T-helper 1 cell treated with Interleukin-12 subunit alpha and Interleukin-12 subunit beta and Interleukin-4 antibody, amounts not matched to agents 30 ng/mL and 1 ng/mL, for 36 hours (primary cell): ENCODE results near the gene LAS1L. TPM values are rescaled to one million over a fixed set of nuclear protein-coding genes. Genes with fewer than 3 reads are reported as not detected.
"Not testable (repeated sequence)": the region's sequence is repeated elsewhere in the genome, so short reads cannot be mapped to it uniquely, and the experiment has no call there.

Experiments used
- intact Hi-C: fragments of 100-400 bp; cut with micrococcal nuclease; formaldehyde crosslinking; loops from one replicate; pipeline ENCODE4 v1.15.1; 2024
- total RNA-seq: library from RNA; stranded (reverse); gene quantifications from 2 replicates; pipeline ENCODE4 v1.2.3, GENCODE V29; 2022

Gene LAS1L
- 41.2 and 43.2 TPM in 2 replicates for total RNA-seq

DNA sequence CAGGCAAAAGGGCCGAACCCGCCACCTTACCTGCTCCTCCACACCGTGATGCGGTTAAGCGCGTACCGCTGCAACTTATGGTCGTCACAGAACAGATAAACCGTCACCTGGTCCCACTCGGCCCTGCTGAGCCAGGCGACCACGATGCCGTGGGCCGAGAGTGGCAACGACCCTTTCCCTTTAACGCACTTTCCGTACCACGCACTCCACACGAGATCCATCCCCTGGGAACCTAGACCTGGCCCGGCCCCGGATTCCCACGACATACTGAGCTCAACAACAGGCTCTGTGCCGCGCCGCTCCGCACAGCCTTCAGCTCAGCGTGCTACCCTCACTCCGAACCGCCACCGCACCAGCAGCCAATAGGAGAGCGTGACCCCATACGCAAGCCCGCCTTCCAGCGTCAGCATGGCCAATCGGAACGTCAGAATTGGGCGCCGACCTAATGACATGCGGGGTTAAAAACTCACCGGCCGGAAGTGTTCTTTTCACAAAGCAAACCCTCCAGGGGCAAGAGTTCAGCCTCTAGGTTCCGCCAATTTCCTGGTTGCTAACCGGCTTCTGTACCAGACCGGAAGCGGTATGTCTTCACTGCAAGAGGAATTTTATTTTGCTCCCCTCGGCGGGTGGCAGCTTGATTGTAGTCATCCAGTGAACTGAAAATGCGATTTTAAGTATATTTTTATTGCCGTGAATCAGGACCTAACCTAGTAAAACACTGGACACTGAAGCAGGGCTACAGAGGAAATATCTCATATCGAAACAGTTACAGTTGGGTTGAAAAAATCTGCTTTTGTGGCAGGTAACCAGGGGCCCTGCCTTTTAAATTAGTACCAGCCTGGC lies at the start of gene LAS1L:
LAS1L (minus strand) TSS at position 338 of the 843 bp plus-strand sequence; CDS start at position 266, 72 bp downstream.
- intact Hi-C loops: loop anchor here (1.0 to 10.0 kb wide), 10 partner anchors 61 to 1780 kb away; partner anchors contain the start of genes AMER1, MTMR8, ZC3H12B and ZC4H2

DNA sequence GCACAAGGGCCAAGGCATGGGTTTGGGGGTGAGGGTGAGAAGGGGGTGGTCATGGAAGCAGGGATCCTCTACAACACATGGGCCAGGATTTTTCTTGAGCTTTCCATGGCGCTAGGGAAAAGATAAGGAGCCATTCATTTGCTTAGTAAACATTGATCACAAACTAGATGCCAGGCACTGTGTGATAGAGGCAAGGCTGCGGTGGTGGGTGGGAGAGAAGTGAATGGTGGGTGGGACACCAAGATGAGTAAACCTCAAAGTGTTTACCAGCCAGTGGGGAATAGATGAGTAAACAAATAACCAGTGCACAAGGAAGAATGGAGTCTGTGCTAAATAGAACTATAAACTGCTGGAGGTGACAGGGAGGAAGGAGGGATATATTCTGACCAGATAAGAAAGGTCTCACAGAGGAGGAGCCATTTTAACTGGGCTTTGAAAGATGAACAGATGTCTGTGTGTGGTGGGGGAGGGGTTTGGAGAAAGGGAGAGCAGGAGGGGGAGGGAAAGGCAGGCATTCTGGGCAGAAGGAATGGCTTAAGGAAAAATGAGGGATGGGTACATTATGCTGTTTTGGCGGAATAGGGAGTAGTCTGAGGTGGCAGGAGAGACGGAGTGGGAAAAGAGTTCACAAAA lies 48.0 kb upstream of the LAS1L start:
- intact Hi-C loops: loop anchor here (1.0 to 2.0 kb wide), 6 partner anchors 404 to 1149 kb away; no protein-coding TSS in a partner anchor

DNA sequence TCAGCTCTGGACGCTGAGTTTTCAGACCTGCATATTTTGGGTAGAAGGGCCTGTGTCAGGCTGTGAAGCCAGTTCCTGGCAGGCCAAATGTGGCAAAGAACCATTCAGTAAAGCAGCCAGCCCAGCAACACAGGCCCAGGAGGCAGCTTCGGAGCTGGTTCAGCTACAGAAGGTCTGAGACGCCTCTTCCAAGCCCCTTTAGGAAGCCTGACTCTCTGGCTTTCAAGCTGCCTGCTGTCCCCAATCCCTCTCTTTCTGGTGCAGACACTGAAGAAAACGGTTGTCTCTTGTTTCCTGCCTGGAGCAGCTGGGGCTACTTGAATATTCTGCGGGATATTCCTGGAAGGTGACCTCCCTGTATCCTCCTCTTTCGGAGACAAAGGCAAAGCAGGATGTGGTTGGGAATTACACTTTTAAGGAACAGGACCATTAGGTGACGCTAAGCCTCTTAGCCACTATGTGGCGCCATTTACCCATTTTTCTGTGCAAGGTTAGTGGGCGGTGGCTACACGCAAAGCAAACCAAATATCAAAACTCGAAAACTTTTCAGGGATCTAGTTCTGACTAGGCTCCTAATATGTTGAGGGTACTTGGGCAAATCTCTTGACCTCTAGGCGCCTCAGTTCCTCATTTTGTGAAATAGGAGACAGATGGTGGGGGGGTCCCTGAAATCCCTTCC lies 47.2 kb upstream of the LAS1L start:
- intact Hi-C loops: loop anchor here (1.0 to 2.0 kb wide), 6 partner anchors 405 to 1150 kb away; no protein-coding TSS in a partner anchor

DNA sequence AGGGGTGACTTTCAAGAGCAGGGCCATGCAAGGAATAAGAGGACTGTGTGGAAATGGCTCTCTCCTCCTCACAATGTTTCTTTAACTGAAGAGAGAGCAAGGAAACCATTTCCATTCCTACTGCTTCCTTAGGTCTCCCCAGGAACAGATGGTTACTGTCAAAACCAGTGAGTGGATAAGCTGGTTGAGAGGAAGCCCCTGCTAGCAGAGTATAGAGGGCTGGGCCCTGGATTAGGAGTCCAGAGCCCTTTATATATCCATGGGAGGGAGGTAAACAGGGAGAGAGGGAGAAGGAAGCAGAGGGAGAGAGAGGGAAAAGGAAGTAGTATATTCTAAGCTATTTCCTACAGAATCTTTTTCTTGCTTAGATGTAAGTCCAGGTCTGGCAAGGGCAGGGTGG lies 43.8 kb upstream of the LAS1L start:
- intact Hi-C loops: no loop called here

DNA sequence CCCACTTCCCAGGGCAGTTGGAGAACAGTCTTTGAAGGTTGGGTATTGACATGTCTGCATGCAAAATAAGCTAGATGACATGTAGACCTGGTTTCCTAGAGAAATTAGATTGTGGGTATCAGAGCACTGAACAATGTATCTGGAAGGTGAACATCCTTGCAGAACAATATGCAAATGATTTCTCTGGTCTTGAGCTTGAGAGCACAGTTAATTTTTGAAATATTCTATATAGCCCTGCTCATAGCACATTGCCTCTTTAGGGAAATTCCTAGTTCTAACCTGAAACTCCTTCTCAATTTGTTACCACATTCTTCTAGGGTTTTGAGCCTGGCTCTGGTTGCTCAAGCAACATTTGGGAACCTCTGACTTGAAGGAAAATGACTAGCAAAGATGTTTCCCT lies 41.6 kb upstream of the LAS1L start:
- intact Hi-C loops: no loop called here

DNA sequence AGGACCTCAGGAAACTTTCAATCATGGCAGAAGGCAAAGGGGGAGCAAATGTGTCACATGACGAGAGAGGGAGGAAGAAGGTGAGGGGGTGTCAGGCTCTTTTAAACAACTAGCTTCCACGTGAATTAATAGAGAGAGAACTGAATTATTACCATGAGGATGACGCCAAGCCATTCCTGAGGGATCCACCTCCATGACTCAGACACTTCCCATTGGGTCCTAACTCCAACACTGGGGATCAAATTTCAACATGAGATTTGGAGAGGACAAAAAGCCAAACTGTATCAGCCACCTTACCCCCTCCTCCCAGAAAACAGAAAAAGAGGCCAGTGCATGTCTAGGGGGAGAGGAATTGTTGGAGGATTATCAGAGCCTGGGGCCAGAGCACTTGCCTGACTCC lies 40.4 kb upstream of the LAS1L start:
- intact Hi-C loops: no loop called here

DNA sequence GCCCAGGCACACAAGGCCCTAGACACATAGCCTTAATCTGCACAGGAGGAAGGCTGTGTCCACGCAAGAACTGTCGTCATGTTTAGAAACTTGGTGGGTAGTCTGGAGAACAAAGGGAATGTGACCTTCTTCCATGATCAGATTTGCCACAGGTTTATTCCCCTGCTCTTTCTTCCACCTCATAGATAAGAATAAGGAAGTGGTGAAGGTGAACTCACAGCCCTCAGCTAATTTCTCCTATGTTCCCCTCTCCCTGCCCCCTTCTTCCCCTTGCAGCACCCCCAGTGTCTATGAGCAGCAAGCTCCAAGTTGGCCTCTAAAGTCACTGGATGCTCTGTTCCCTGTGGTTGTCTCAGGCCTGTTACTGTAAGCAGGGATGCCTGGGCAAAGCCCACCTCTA lies 39.8 kb upstream of the LAS1L start:
- intact Hi-C loops: no loop called here

DNA sequence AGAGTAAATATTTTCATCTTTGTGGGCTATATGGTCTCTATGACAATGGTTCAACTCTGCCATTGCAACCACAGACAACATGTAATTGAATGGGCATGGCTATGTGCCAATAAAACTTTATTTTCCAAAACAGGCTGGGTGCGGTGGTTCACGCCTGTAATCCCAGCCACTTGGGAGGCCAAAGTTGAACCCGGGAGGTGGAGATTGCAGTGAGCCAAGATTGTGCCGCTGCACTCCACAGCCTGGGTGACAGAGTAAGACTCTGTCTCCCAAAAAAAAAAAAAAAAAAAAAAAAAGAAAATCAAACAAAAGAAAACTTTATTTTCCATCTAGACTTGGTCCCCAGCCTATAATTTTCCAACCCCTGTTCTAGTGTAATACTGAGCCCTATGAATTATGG lies 38.4 kb upstream of the LAS1L start:
- intact Hi-C loops: no loop called here

DNA sequence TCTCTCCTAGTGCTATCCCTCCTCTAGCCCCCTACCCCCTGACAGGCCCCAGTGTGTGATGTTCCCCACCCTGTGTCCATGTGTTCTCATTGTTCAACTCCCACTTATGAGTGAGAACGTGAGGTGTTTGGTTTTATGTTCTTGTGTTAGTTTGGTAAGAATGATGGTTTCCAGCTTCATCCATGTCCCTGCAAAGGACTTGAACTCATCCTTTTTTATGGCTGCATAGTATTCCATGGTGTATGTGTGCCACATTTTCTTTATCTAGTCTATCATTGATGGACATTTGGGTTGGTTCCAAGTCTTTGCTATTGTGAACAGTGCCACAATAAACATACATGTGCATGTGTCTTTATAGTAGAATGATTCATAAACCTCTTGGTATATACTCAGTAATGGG lies 28.3 kb upstream of the LAS1L start:
- intact Hi-C loops: not testable (repeated sequence)

DNA sequence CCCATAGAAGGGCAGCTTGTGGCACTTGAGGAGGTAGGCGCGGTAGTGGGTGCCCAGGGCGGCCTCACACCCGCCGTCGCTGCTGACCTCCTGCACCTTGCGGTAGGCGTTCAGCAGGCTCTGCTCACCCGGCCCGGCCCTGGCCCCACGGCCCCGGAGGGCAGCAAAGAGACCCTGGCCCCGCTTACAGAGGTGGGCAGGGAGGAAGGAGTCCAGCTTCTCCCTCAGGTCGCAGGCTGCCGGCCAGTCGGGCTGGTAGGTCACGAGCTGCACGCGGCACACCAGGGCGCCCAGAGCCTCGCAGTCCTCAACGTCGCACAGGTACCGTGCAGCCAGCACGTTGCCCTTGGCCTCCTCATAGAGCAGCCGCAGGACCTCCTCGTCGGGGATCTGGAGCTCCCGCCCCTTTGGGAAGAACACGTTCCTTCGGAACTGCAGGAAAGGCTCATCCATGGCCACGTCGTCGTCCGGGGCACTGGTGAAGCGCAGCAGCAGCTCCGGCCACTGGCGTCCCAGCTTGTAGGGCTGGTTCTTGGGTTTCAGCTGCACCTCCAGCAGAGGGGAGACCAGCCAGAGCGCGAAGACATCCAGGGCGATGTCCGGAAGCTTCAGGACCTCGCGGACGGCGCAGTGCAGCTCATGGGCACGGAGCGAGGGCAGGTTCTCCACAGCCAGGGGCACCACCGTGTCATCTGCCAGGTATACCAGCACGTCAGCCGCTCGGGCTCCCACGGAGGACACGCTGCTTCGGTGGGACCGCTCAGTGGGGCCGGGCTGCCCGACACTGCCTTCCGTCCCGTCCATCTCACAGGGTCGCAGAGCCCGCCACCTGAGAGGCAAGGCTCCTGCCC lies 17.1 kb upstream of the LAS1L start:
- intact Hi-C loops: no loop called here

DNA sequence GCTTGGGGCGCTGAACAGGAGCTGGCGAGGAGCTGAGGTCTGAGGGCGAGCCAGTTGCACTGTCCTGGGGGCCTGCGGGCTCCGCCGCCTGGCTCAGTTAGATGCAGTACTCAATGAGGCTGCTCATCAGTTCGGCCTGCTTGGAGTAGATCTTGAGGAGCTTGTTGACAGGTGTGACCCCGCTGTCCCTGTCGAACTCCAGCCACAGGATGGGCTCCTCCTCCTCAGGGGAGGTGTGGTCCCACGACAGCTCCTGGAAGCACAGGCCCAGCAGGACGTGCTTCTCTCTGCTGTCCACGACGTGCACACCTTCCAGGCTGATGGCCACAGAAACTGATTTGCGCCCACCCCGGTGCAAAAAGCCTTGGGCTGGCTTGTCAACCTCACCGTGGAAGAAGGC lies 16.5 kb upstream of the LAS1L start:
- intact Hi-C loops: no loop called here

DNA sequence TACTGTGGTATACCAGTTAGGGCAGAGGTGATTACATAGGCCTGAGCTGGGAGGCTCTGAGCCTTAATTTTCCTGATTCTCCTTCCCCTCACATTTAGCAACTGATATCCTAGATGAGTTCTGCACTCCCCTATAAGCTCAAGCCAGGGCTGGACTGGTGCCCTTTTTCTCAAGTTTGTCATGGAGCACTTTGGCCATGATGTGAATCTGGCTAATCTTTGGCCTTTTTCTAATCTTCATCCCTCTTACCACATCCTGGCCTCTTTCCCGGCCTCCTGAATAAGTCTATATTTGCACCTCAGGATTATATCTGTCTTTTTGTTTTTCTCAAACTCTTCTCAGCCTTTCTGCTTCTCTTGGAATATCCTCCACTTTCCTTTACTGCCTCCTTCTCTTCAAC lies 10.9 kb upstream of the LAS1L start:
- intact Hi-C loops: no loop called here

DNA sequence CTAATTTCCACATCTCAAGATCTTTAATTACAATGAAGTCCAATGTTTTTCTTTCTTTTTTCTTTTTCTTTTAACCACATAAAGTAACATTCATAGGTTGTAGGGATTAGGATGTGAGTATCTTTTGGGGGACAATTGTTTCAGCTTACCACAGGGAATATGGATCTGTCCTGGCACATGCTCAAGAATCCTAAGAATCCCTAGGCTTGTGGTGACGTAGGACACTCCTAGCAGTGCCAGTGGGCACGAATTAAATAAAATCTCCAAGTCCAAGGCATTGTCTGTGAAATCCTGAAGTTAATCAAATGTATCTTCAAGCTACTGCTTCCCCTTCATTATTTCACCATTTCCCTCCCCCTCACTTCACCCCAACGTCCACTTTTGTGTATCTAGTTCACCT lies 2.6 kb upstream of the LAS1L start:
- intact Hi-C loops: loop anchor here (10.0 kb wide), 1 partner anchor 188 kb away; no protein-coding TSS in a partner anchor

DNA sequence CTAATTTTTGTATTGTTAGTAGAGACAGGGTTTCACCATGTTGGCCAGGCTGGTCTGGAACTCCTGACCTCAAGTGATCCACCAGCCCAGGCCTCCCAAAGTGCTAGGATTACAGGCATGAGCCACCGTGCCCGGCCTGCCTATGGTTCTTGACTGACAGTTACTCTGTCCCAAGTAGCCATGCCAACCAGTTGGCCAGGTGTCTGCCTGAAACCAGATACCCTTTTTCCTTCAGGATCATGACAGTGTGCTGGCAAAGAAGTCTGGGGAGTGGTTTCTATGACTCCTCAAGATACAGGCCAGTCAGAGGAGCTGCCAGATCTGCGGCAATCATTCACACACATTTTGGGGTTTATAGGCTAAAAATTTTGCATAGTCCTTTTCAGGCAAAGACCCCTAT lies 1.7 kb upstream of the LAS1L start:
- intact Hi-C loops: loop anchor here (10.0 kb wide), 1 partner anchor 189 kb away; no protein-coding TSS in a partner anchor

DNA sequence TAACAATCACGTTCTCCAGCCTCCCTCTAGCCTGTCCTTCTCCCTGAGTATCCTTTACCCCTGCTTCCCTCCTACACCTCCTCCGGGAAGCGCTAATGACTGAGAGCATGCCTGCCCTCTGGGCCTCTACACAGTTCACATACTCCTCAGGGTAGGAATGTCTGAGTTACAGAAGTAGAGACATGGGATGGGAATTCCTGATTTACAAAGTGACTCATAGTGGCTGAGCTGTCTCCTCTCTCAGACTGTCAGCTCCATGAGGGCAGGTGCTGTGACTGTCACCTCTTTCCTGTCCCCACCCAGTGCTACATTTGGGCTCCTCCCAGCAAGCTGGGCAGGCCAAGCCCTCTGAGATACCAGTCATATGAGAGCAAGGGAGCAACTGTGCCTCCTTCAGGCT lies 2.6 kb downstream of the LAS1L start:
- intact Hi-C loops: loop anchor here (10.0 kb wide), 1 partner anchor 193 kb away; no protein-coding TSS in a partner anchor

DNA sequence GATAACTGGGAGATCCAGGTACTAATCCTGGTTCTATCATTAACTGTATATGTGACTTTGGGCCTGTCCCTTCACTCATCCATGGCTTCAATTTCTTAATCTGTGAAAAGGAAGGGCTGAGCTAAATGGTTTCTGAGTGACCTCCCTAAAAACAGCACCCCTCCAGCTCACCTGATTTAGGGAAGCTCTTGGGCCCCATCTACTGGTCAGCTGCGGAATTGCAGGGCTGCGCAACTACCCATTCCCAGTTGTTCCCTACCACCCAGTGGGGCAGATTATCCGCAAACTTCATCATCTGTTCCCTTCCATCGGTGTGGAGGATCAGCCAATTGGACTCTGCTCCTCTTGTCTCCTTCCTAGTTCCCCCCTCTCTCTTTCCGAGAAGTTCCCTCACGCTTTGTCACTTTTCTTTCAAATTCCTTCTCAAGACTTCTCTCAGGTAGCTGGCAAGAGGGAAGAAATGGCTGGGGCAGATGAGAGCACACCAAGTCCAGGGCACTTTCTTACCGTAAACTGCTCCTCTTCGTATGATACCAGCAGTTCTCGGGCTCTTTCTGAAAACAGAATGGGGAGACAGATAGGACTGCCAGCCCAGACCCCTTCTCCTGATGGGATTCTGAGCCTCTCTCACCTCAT lies 5.8 kb downstream of the LAS1L start:
- intact Hi-C loops: no loop called here

DNA sequence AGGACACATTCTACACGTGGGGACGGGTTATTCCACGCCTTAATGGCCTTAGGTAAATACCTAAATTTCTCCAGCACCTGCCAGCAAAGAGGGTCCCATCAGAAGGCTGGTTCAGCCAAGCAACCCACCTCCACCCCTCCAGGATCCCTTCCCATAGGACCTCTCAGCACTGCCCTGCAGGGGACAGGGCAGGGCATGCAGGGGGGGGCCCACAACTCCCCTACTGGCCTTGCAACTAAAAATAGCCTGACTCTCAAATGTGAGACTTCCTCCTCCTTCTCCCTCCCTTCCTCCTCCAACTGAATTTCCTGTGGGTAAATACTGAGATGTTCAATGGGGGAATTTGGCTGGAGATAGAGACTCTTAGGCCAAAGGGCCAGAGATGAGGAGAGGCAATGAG lies 6.3 kb downstream of the LAS1L start:
- intact Hi-C loops: no loop called here

DNA sequence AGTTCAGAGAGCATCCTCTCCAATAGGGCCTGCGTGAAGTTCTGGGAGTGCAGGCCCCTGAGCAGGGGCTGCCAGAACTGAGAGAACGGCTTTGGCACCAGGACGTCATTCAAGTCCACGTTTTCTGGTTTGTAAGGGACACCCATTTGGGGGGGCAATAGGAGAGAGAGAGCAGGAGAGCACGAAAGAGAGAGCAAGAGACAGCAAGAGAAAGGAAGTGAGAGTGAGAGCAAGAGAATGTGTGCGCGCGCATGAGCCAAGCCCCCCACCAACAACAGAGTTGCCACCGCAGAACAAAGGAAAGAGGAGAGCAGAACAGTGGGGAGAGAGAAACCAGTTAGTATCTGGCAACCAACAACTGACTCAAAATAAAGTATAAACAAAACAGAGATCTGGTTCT lies 10.4 kb downstream of the LAS1L start:
- intact Hi-C loops: no loop called here

DNA sequence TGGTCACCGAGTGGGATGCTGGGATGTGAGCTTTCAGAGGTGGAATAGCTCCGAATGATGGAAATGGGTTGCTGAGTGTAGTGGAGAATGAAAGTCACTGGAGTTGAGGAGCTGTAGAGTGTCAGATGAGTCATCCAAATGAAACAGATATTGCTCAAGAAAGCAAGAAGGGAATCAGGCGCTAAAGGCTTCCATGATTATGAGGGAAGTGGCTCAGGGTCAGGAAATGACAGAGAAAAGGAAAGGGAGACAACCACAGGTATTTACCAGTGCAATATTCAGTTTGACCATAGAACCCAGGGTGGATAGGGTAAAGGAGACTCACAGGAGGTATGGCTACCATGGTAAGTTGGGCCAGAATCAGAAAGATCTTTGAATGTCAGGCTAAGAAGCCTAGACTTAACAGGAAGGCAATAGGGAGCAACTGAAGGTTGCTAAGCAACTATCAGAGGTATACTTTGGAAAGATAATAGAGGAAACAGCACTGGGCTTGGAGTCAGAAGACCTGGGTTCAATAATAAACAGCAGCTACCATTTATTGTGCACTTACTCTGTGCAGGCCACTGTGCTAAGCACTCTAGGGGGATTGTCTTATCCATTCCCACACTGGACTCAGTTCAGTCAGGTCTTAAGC lies 11.7 kb downstream of the LAS1L start:
- intact Hi-C loops: no loop called here

DNA sequence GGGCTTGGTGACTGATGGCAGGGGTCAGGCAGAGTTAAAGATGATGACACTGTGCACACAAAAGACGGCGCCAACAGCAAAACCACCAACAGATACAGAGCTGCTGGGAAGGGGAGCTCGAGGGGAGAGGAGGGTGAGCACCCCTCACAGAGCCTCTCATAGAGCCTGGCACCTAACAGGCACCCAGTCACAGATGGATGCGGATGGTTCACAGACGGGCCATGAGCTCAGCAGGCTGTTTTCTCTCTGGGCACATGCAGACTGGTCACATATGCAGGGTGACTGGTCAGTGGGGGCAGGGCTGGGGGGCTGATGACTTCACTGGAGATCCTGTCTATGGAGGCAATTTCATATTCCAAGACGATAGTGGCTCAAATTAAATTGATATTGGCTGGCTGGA lies 15.1 kb downstream of the LAS1L start:
- intact Hi-C loops: not testable (repeated sequence)
